Endothelial cell (in vitro differentiated cells): ENCODE measurements around the gene DDX11. TPM values are rescaled to one million over a fixed set of nuclear protein-coding genes. Genes with fewer than 3 reads are reported as not detected.

ENCODE experiments used
- DNase-seq: peaks from one replicate; pipeline ENCODE4 v3.0.0; 2021; ENCODE audit warnings: low spot score
- H3K27ac Mint-ChIP-seq: one replicate; pipeline ENCODE4 v1.8.0; 2021; ENCODE audit warnings: mixed read lengths, inconsistent platforms; ENCODE audit not compliant: unreplicated experiment
- H3K27me3 Mint-ChIP-seq: one replicate; pipeline ENCODE4 v1.8.0; 2021; ENCODE audit warnings: mild to moderate bottlenecking, moderate library complexity, mixed read lengths, inconsistent platforms; ENCODE audit not compliant: unreplicated experiment
- H3K36me3 Mint-ChIP-seq: one replicate; pipeline ENCODE4 v1.8.0; 2021; ENCODE audit warnings: mild to moderate bottlenecking, low read depth, mixed read lengths, inconsistent platforms; ENCODE audit not compliant: unreplicated experiment
- H3K4me1 Mint-ChIP-seq: one replicate; pipeline ENCODE4 v1.8.0; 2021; ENCODE audit warnings: mild to moderate bottlenecking, mixed read lengths, inconsistent platforms; ENCODE audit not compliant: unreplicated experiment
- H3K4me3 Mint-ChIP-seq: one replicate; pipeline ENCODE4 v1.8.0; 2021; ENCODE audit warnings: mild to moderate bottlenecking, mixed read lengths, inconsistent platforms; ENCODE audit not compliant: unreplicated experiment
- H3K9me3 Mint-ChIP-seq: one replicate; pipeline ENCODE4 v1.8.0; 2021; ENCODE audit warnings: mixed read lengths, inconsistent platforms; ENCODE audit not compliant: unreplicated experiment
- total RNA-seq: library from RNA; stranded (reverse); fragmentation: NEBNext Ultra II Directional; extraction: Animal tissue kit (Norgen Biotek cat#: 25700); gene quantifications from one replicate; pipeline ENCODE4 v1.2.1, GENCODE V29; 2021; ENCODE audit not compliant: unreplicated experiment
- TF ChIP-seq, protein P1 (sequence below): fragments of 200-600 bp; sonication (generic); IDR thresholded peaks from one replicate; pipeline ENCODE4 v1.5.0; 2021; ENCODE audit warnings: antibody characterized with exemption; ENCODE audit not compliant: unreplicated experiment

Gene DDX11
- total RNA-seq, 1 donor from 2014 or later: 40.2 TPM

DNA sequence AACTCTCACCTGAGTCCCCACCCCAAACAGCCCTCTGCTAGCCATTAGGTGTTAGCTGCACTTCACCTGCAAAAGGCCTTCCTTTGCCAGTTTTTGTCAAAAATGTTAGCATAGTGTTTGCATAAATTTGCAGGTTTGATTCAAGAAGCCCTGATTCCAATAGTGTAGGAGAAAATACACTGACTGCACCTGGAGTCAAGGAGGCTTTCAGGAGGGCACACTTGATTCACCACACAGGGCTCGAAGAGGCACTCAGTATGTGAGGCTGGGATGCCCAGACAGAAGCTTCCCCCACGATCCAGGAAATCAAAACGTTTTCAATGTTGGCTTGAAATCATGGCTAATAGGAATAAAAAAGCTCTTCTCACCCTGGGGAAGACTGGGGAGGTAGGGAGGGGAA is 40.5 kb upstream of the DDX11 start:
- TF ChIP-seq, protein P1, sequence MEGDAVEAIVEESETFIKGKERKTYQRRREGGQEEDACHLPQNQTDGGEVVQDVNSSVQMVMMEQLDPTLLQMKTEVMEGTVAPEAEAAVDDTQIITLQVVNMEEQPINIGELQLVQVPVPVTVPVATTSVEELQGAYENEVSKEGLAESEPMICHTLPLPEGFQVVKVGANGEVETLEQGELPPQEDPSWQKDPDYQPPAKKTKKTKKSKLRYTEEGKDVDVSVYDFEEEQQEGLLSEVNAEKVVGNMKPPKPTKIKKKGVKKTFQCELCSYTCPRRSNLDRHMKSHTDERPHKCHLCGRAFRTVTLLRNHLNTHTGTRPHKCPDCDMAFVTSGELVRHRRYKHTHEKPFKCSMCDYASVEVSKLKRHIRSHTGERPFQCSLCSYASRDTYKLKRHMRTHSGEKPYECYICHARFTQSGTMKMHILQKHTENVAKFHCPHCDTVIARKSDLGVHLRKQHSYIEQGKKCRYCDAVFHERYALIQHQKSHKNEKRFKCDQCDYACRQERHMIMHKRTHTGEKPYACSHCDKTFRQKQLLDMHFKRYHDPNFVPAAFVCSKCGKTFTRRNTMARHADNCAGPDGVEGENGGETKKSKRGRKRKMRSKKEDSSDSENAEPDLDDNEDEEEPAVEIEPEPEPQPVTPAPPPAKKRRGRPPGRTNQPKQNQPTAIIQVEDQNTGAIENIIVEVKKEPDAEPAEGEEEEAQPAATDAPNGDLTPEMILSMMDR: no peak
- Mint-ChIP-seq H3K27me3 (peaks cover 11% of the 10 kb centered on the region), H3K4me3 (no peak overlapping the region), H3K36me3 (no peaks in the 10 kb centered on the region), H3K9me3 (no peaks in the 10 kb centered on the region), H3K4me1 (peaks cover 18% of the 10 kb centered on the region), H3K27ac (no peak overlapping the region)
- no peak for DNase-seq

DNA sequence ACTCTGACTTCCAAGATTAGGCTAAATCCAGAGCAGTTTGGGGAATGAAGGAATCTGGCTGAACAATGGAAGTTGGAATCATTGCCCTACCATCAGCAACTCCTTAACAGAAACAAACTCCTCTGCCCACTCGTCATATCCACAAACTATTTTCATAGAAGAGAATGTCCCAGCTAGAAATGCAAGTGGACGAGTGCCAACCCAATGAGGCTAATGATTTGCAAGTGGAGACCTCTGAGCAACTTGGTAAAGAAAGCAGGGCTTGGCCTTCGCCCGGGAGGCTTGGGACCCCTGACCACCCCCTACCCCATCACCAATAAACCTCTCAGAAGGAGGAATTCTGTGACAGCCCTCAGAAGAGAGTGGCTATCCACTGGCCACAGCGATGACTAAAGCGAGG is 40.0 kb upstream of the DDX11 start:
- Mint-ChIP-seq H3K4me3 (no peak overlapping the region), H3K4me1 (peaks cover 18% of the 10 kb centered on the region), H3K9me3 (no peaks in the 10 kb centered on the region), H3K27me3 (peaks cover 11% of the 10 kb centered on the region), H3K36me3 (no peaks in the 10 kb centered on the region), H3K27ac (no peak overlapping the region)
- DNase-seq: no peak
- TF ChIP-seq, protein P1: no peak

DNA sequence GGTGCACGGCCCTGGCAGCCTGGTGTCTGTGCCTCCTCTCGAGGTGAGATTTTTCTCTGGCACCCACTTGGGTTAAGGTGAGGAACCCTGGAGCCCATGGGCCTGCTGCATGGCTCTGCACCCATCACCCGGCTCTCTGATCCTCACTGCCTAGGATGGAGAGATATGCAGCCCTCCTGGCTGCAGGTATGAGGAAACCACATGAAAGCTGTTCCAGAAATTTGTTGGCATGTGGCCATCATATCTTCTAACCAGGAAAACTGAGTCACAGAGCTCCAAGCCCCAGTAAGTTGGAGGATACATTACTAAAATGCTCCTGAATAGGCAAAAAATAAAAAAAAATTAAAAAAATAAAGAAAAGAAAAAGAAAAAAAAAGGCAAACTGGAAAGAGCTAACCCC is 39.3 kb upstream of the DDX11 start:
- no peaks in the 10 kb centered on the region for H3K9me3 Mint-ChIP-seq
- H3K4me1 Mint-ChIP-seq: peaks cover 18% of the 10 kb centered on the region
- H3K36me3 Mint-ChIP-seq: no peaks in the 10 kb centered on the region
- no peak for DNase-seq
- peaks cover 11% of the 10 kb centered on the region for H3K27me3 Mint-ChIP-seq
- TF ChIP-seq, protein P1: no peak
- no peak overlapping the region for H3K27ac Mint-ChIP-seq
- H3K4me3 Mint-ChIP-seq: no peak overlapping the region

DNA sequence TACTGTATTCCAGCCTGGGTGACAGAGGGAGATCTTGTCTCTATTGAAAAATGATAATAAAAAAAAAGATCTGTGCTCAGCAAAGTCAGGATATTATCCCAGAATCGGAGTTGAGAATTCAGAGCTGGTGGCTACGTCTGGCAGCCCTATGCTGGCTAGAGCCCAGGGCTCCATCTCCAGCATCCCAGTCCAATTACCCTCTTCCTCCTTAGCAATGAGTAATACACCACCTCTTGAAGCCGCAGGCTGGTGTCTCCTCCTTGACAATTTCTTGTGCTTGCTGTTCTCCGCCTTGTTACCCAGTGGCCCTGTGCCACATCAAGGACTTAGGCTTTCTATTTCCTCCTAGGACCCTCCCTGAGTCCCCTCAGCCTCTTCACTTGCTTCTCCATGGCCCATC is 38.4 kb upstream of the DDX11 start:
- DNase-seq: no peak
- Mint-ChIP-seq H3K36me3 (no peaks in the 10 kb centered on the region), H3K27ac (no peak overlapping the region), H3K27me3 (peaks cover 10% of the 10 kb centered on the region), H3K9me3 (no peaks in the 10 kb centered on the region), H3K4me1 (peaks cover 18% of the 10 kb centered on the region), H3K4me3 (no peak overlapping the region)
- TF ChIP-seq, protein P1: no peak

DNA sequence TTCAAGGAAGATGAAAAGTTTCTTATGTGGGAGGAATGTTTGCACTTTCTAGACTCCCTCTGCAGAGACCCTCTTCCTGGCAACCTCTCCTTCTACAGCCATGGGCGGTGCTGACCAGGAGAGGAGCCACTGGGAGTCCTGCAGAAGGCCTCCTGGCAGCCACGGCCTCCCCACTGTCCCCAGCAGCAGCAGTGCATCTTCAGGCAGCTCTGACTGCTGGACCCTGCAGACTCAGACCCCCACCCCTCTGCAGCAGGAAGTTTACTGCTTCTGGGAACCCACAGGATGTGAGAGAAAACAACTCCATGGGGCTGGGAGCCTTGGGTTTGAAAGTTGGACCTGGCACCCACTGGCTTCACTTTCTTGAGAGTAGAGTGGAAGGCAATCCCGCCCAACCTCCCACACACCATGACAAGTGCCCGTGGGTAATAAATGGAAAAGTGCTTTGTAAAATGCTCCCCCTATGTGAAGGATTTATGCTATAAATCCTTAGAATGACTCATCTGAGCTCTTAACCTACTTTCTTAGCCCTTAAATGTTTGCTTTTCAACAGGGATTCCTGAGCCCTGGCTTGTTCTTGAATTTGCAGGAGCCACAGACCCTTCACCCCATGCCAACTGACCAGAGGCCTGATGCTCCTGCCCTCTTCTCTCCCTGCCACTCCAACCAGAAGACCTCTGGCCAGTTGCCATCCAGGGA is 37.5 kb upstream of the DDX11 start:
- no peaks in the 10 kb centered on the region for H3K36me3 Mint-ChIP-seq
- peaks cover 5% of the 10 kb centered on the region for H3K27me3 Mint-ChIP-seq
- no peak overlapping the region for H3K27ac Mint-ChIP-seq
- peaks cover 18% of the 10 kb centered on the region for H3K4me1 Mint-ChIP-seq
- TF ChIP-seq, protein P1: no peak
- H3K9me3 Mint-ChIP-seq: no peaks in the 10 kb centered on the region
- no peak overlapping the region for H3K4me3 Mint-ChIP-seq
- DNase-seq: no peak
